Measurements from ENCODE around the gene SUGP2.
"Not testable (repeated sequence)": the region's sequence is repeated elsewhere in the genome, so short reads cannot be mapped to it uniquely, and the experiment has no call there.

DNA sequence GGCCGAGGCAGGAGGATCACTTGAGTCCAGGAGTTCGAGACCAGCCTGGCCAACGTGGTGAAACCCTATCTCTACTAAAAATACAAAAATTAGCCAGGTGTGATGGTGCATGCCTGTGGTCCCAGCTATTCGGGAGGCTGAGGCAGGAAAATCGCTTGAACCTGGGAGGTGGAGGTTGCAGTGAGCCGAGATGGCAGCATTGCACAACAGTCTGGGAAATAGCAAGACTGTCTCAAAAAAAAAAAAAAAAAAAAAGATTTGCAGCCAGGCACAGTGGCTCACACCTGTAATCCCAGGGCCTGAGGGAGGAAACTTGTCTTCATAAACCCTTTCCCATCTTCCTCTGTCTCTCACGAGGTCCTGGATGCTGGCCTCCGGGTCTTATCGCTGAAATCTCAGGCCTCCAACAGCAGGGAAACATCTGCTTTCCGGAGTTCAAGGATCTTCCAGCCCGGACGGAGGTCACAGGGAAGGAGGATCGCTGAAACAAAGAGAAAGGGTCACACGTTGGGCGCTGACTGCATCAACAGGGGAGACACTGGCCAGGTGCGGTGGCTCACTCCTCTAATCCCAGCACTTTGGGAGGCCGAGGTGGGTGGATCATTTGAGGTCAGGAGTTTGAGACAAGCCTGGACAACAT, 80.8 kb downstream of the SUGP2 start:
- not testable (repeated sequence) for TF ChIP-seq ZNF384 (IDR thresholded peaks at IDR 0.05); FOXM1 (IDR thresholded peaks at IDR 0.05; ENCODE audit: borderline replicate concordance); LEF1 (IDR thresholded peaks at IDR 0.05; ENCODE audit: borderline replicate concordance); CTBP1 (IDR thresholded peaks at IDR 0.05; ENCODE audit: borderline replicate concordance); SP1 (IDR thresholded peaks at IDR 0.05); FOXA1 (IDR thresholded peaks at IDR 0.05)
- TF ChIP-seq, protein P1, sequence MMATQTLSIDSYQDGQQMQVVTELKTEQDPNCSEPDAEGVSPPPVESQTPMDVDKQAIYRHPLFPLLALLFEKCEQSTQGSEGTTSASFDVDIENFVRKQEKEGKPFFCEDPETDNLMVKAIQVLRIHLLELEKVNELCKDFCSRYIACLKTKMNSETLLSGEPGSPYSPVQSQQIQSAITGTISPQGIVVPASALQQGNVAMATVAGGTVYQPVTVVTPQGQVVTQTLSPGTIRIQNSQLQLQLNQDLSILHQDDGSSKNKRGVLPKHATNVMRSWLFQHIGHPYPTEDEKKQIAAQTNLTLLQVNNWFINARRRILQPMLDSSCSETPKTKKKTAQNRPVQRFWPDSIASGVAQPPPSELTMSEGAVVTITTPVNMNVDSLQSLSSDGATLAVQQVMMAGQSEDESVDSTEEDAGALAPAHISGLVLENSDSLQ (IDR thresholded peaks at IDR 0.05): not testable (repeated sequence)
